IMR-90 (cell line): Measurements from ENCODE around the gene NCOA7. TPM values are rescaled to one million over a fixed set of nuclear protein-coding genes. Genes with fewer than 3 reads are reported as not detected.

ENCODE experiments used
- ATAC-seq: fragments of 200-7000 bp; cut with Tn5 transposase; 2 replicates; pipeline ENCODE4 v1.9.1; 2020; ENCODE audit warnings: low read depth, mild to moderate bottlenecking, moderate library complexity
- BruUV-seq: library from RNA; stranded (reverse); fragments of 400-500 nt; replicated peaks from 2 replicates; lab custom pipeline; 2021; lab: Mats Ljungman, UMichigan
- CTCF ChIA-PET: fragments of 300-600 bp; formaldehyde crosslinking; extraction: SDS; loops from one replicate; lab custom pipeline; 2021; ENCODE audit warnings: antibody characterized with exemption; lab: Yijun Ruan, JAX
- POLR2A ChIA-PET: fragments of 300-600 bp; sonication (Branson Sonifier 250); formaldehyde crosslinking; loops from one replicate; lab custom pipeline; 2022; ENCODE audit warnings: antibody characterized with exemption; ENCODE audit not compliant: unreplicated experiment; lab: Charles Lee
- DNase-seq: peaks from one replicate; pipeline ENCODE4 v3.0.0; 2013
- H2AFZ ChIP-seq: replicated peaks from 2 replicates; pipeline ENCODE3; 2013; ENCODE audit warnings: low read length, mild to moderate bottlenecking; ENCODE audit not compliant: poor library complexity
- H2AK5ac ChIP-seq: 2 replicates; pipeline ENCODE4 v1.6.1; 2013; ENCODE audit warnings: low read depth, low read length, inconsistent platforms
- H2AK9ac ChIP-seq: replicated peaks from 2 replicates; pipeline ENCODE3; 2013; ENCODE audit warnings: mild to moderate bottlenecking, low read depth, low read length, moderate library complexity; ENCODE audit not compliant: poor library complexity
- H2BK120ac ChIP-seq: 2 replicates; pipeline ENCODE4 v1.6.1; 2013; ENCODE audit warnings: low read depth, low read length, inconsistent platforms
- H2BK15ac ChIP-seq: 3 replicates; pipeline ENCODE4 v1.6.1; 2013; ENCODE audit warnings: low read depth, low read length, inconsistent platforms
- H2BK20ac ChIP-seq: 2 replicates; pipeline ENCODE4 v1.6.1; 2013; ENCODE audit warnings: low read depth, mild to moderate bottlenecking, inconsistent platforms, low read length, moderate library complexity
- H2BK5ac ChIP-seq: 2 replicates; pipeline ENCODE4 v1.6.1; 2013; ENCODE audit warnings: mild to moderate bottlenecking, low read depth, low read length, inconsistent platforms; ENCODE audit not compliant: poor library complexity, severe bottlenecking
- H3K14ac ChIP-seq: replicated peaks from 2 replicates; pipeline ENCODE4 v1.6.1; 2013; ENCODE audit warnings: low read depth, low read length, inconsistent platforms
- H3K18ac ChIP-seq: 2 replicates; pipeline ENCODE4 v1.6.1; 2013; ENCODE audit warnings: low read depth, low read length, control low read depth
- H3K23ac ChIP-seq: 2 replicates; pipeline ENCODE4 v1.6.1; 2013; ENCODE audit warnings: low read depth, low read length, inconsistent platforms
- H3K27ac ChIP-seq: 2 replicates; pipeline ENCODE4 v1.5.1; 2013; ENCODE audit warnings: mild to moderate bottlenecking, control low read depth, low read length; ENCODE audit not compliant: insufficient read depth
- H3K27me3 ChIP-seq: 2 replicates; pipeline ENCODE4 v1.6.1; 2013; ENCODE audit warnings: low read length; ENCODE audit not compliant: control insufficient read depth, insufficient read depth
- H3K36me3 ChIP-seq: 2 replicates; pipeline ENCODE4 v1.6.1; 2013; ENCODE audit warnings: low read length, mixed read lengths; ENCODE audit not compliant: control insufficient read depth, insufficient read depth
- H3K4ac ChIP-seq: 2 replicates; pipeline ENCODE4 v1.6.1; 2013; ENCODE audit warnings: low read depth, low read length, inconsistent platforms
- H3K4me1 ChIP-seq: 2 replicates; pipeline ENCODE4 v1.6.1; 2013; ENCODE audit warnings: low read length, mixed read lengths; ENCODE audit not compliant: control insufficient read depth, insufficient read depth
- H3K4me2 ChIP-seq: 2 replicates; pipeline ENCODE4 v1.6.1; 2013; ENCODE audit warnings: low read depth, mild to moderate bottlenecking, control low read depth, low read length, moderate library complexity
- H3K4me3 ChIP-seq: 2 replicates; pipeline ENCODE4 v1.5.1; 2013; ENCODE audit warnings: low read depth, mild to moderate bottlenecking, control low read depth, low read length, moderate library complexity; ENCODE audit not compliant: insufficient read depth
- H3K56ac ChIP-seq: 2 replicates; pipeline ENCODE4 v1.6.1; 2013; ENCODE audit warnings: low read length, inconsistent platforms; ENCODE audit not compliant: insufficient read depth; ENCODE audit errors: extremely low read depth
- H3K79me1 ChIP-seq, 2 experiments: 2 replicates each; pipeline ENCODE4 v1.6.1; 2013; ENCODE audit warnings: low read length in 2 of 2, inconsistent platforms in 1 of 2, low read depth in 1 of 2
- H3K9ac ChIP-seq: 2 replicates; pipeline ENCODE4 v1.6.1; 2013; ENCODE audit warnings: low read depth, low read length, control low read depth
- H3K9me1 ChIP-seq: 2 replicates; pipeline ENCODE4 v1.6.1; 2013; ENCODE audit warnings: low read length, inconsistent platforms; ENCODE audit not compliant: insufficient read depth
- H3K9me3 ChIP-seq: 2 replicates; pipeline ENCODE4 v1.6.1; 2013; ENCODE audit warnings: low read length; ENCODE audit not compliant: control insufficient read depth, insufficient read depth
- H4K20me1 ChIP-seq: 2 replicates; pipeline ENCODE4 v1.6.1; 2013; ENCODE audit warnings: low read length, inconsistent platforms; ENCODE audit not compliant: insufficient read depth
- H4K5ac ChIP-seq: 2 replicates; pipeline ENCODE4 v1.6.1; 2013; ENCODE audit warnings: mild to moderate bottlenecking, low read depth, low read length, control low read depth
- H4K8ac ChIP-seq, 2 experiments: 2 replicates each; pipeline ENCODE4 v1.6.1; 2013; ENCODE audit warnings: low read depth in 2 of 2, low read length in 2 of 2, control low read depth in 1 of 2, inconsistent platforms in 1 of 2
- H4K91ac ChIP-seq: 2 replicates; pipeline ENCODE4 v1.6.1; 2013; ENCODE audit warnings: low read depth, low read length, inconsistent platforms; ENCODE audit not compliant: insufficient read depth
- CTCF ChIP-seq: conservative IDR thresholded peaks from 2 replicates; pipeline ENCODE4 v1.5.1; 2012; ENCODE audit warnings: mild to moderate bottlenecking, low read depth, low read length, improper control_type of control experiment
- RAD21 ChIP-seq: IDR thresholded peaks from 2 replicates; pipeline ENCODE4 v1.6.1; 2012; ENCODE audit warnings: low read length, improper control_type of control experiment
- RFX5 ChIP-seq: IDR thresholded peaks from 2 replicates; pipeline ENCODE4 v1.8.0; 2012; ENCODE audit warnings: low read depth, mild to moderate bottlenecking, low read length, moderate library complexity
- SMC3 ChIP-seq: fragments of 150-350 bp; IDR thresholded peaks from 2 replicates; pipeline ENCODE4 v1.6.1; 2016; ENCODE audit warnings: low read depth, mild to moderate bottlenecking, antibody characterized with exemption, low read length, moderate library complexity
- WGBS, 2 experiments: methylation state at CpG; one replicate each; pipeline versions ENCODE4 v1.1.5 to v1.1.7; 2013; ENCODE audit warnings: missing lambda C conversion rate in 2 of 2; ENCODE audit not compliant: insufficient read length in 1 of 2; ENCODE audit errors: extremely low coverage in 2 of 2; 5-methylcytosine and 5-hydroxymethylcytosine counted together
- dilution Hi-C: fragments of 300-500 bp; cut with HindIII; formaldehyde crosslinking; loops from one replicate; pipeline ENCODE4 v1.14.3; 2018; ENCODE audit warnings: low sequenced_read_pairs; ENCODE audit not compliant: unreplicated experiment
- in situ Hi-C: fragments of 300-500 bp; cut with MboI; formaldehyde crosslinking; loops from 3 replicates; pipeline ENCODE4 v1.14.3; 2019; ENCODE audit warnings: low sequenced_read_pairs, inconsistent platforms, mixed read lengths
- intact Hi-C: fragments of 100-400 bp; cut with micrococcal nuclease; formaldehyde crosslinking; loops from 2 replicates; pipeline ENCODE4 v1.10.0; 2022
- polyA plus RNA-seq, 3 experiments: library from polyadenylated mRNA; depleted of rRNA; stranded (reverse); fragments of >200 nt; gene quantifications; 2 replicates each; pipeline ENCODE4 v1.2.3, GENCODE V29; 2012; ENCODE audit warnings: low replicate concordance in 1 of 3
- total RNA-seq: library from RNA; depleted of rRNA; stranded (reverse); fragments of >200 nt; gene quantifications from 2 replicates; pipeline ENCODE4 v1.2.3, GENCODE V29; 2012

The NCOA7 gene
- total and polyA plus RNA-seq, 2 of the 4 experiments (the other 2 are of a cell fraction): 12.6 to 12.9 TPM

GRCh38 chr6:125858427-125859320, 67.9 kb downstream of the NCOA7 start:
- DNase-seq (peak; percentile 80), ATAC-seq (peak; percentile 96)
- Histone ChIP-seq H3K9me3 (no peaks in the 10 kb centered on the region), H2AFZ (no peak overlapping the region), H3K4me2 (no peak overlapping the region), H3K4me1 (no peaks in the 10 kb centered on the region), H3K4ac (no peak overlapping the region), H3K14ac (no peak overlapping the region), H3K4me3 (no peak overlapping the region), H2AK9ac (no peak overlapping the region), H4K8ac (no peak overlapping the region), H3K36me3 (no peaks in the 10 kb centered on the region), H2BK15ac (no peak overlapping the region), H2BK20ac (no peak overlapping the region), H4K20me1 (no peaks in the 10 kb centered on the region), H3K27me3 (no peaks in the 10 kb centered on the region), H3K79me1 (no peaks in the 10 kb centered on the region; a peak in 1 of 4 replicates), H3K23ac (no peak overlapping the region), H2BK5ac (no peak overlapping the region), H3K18ac (no peak overlapping the region), H3K9ac (no peak overlapping the region), H4K5ac (no peak overlapping the region), H2AK5ac (peak overlapping the region; percentile 40; the same call in 1 of the 2 replicates), H3K9me1 (no peaks in the 10 kb centered on the region), H2BK120ac (no peak overlapping the region), H3K27ac (no peak overlapping the region), H4K91ac (no peak overlapping the region), H3K56ac (no peak overlapping the region)
- 100% methylated on average over 1 of the region's 7 CpGs; no CpG with 5 or more reads in 1 of the 2 experiments for WGBS, 2 experiments
- CTCF ChIA-PET: interaction anchor here (0.5 to 1.6 kb wide), 16 partner anchors 20 to 853 kb away, joined by 3 to 14 read pairs (median 3); partner anchors contain the start of gene NCOA7
- TF ChIP-seq RFX5 (no peak), SMC3 (peak; percentile 86), CTCF (peak; percentile 80), RAD21 (peak; percentile 82)
- dilution Hi-C loops (no loop called here), in situ Hi-C loops (loop anchor here (5.0 kb wide), 1 partner anchor 109 kb away; no protein-coding TSS in a partner anchor), intact Hi-C loops (loop anchor here (5.0 kb wide), 3 partner anchors 66 to 114 kb away; partner anchors contain the start of genes HINT3 and NCOA7)
- no TSS peak for BruUV-seq
- POLR2A ChIA-PET: interaction anchor here (0.6 kb wide), 1 partner anchor 566 kb away, joined by 3 read pairs; no protein-coding TSS in a partner anchor
